ENCODE measurements around the gene ARID5B.

DNA sequence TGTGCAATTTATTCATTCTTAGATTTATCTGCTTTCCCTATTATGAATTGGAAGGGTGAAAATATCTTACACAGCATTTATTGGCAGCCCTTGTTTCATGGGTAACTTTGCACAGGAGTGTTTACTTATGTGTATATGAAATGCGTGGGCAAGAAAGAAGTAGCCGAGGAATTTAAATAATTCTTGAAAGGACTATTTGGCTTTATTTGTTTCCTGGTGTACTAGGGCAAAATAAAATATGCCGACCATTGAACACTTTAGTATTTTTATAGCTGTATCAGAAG, 93.7 kb downstream of the ARID5B start:
- no peak for TF ChIP-seq GATA2 (IDR thresholded peaks at IDR 0.05; ENCODE audit: low read depth, low read length)
- TF ChIP-seq GATA3 (IDR thresholded peaks at IDR 0.05; ENCODE audit: low read depth, low read length) = no peak
